Hepatocyte (in vitro differentiated cells): ENCODE measurements around the gene KLF2.

ENCODE experiments used
- EZH2 ChIP-seq: fragments of 200-600 bp; sonication (generic); IDR thresholded peaks from 2 replicates; pipeline ENCODE4 v1.6.1; 2016; ENCODE audit warnings: antibody characterized with exemption, mild to moderate bottlenecking, borderline replicate concordance
- EZH2phosphoT487 ChIP-seq: fragments of 200-600 bp; sonication (generic); IDR thresholded peaks from one replicate; pipeline ENCODE4 v1.6.1; 2018; ENCODE audit warnings: antibody characterized with exemption, mild to moderate bottlenecking, low read depth, moderate library complexity; ENCODE audit not compliant: unreplicated experiment, severe bottlenecking
- TF ChIP-seq, protein P1 (sequence below): fragments of 200-600 bp; sonication (generic); IDR thresholded peaks from 2 replicates; pipeline ENCODE4 v1.5.1; 2016; ENCODE audit warnings: antibody characterized with exemption, mild to moderate bottlenecking; ENCODE audit not compliant: poor library complexity

DNA sequence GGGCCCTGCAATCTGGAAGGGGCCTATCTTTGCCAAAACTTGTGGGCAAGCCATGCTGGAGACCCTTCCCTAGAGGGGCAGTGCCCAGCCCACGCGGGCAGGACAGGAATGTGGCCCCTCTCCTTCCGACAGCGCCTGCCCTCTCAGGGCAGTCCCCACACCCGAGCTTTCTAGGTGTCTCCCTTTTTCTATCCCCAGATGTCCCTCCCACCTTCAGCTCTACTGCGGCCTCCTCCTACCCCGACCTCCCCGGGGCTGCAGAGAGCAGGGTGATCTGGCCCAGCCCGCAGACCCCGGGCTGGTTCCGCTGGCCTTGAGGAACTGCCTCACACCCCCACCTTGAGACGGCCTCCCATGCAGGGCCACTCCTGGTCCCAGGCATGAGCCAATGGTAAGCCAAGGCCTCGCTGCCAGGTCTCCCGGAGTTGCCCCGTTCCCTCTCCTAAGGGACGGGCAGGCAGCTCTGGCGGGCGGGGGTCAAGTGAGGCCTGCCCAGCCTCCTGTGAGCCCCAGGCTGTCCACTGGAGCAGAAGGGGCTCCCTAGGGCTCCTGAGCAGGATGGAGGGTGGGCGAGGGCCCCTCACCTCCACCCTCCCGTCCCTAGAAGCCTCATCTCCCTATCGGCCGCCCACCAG, 39.7 kb downstream of the KLF2 start:
- TF ChIP-seq, protein P1, sequence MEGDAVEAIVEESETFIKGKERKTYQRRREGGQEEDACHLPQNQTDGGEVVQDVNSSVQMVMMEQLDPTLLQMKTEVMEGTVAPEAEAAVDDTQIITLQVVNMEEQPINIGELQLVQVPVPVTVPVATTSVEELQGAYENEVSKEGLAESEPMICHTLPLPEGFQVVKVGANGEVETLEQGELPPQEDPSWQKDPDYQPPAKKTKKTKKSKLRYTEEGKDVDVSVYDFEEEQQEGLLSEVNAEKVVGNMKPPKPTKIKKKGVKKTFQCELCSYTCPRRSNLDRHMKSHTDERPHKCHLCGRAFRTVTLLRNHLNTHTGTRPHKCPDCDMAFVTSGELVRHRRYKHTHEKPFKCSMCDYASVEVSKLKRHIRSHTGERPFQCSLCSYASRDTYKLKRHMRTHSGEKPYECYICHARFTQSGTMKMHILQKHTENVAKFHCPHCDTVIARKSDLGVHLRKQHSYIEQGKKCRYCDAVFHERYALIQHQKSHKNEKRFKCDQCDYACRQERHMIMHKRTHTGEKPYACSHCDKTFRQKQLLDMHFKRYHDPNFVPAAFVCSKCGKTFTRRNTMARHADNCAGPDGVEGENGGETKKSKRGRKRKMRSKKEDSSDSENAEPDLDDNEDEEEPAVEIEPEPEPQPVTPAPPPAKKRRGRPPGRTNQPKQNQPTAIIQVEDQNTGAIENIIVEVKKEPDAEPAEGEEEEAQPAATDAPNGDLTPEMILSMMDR = no peak
- no peak for TF ChIP-seq EZH2
- TF ChIP-seq EZH2phosphoT487 = no peak
